Activated CD4-positive, CD25-positive, alpha-beta regulatory T cell (primary cell): ENCODE measurements around the gene FADS3.

Source experiments
- DNase-seq, 4 experiments: peaks; one replicate each; lab custom pipeline; 2025; lab: John Stamatoyannopoulos, UW

FADS3 gene

DNA sequence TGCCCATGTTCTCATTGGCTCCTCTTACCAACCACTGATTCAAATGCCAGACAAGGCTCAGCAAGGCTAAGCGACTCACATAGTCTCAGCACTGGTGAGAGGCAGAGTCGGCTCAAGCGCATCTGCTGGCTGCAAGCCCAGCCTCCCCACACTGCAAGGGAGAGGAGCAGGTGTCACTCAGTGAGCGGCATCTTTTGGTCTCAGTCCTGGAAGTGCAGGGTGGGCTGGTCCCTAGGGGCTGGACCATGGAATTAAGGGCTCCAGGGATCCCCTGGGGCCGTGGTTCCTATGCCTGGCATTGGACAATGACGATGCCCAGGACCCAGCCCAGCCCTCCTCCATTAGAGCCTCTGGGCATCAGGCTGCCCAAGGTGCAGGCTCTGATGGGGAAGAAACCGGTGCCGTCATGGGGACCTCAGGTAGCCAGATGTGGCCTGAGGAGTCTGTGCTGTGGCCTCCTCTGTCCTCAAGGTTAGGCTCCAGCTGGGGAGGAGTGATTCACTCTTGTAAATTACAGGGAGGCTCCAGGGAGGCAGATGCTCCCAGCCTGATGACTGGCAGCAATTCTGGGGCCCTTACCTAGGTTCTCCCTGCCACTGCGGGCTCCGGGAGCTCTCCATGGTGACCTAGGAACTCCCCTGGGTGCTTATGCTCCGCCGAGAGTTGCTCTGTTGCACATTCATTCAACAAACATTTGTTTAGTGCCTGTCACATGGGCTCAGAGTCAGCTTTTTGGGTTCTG is 35.2 kb downstream of the FADS3 start:
- no peak for DNase-seq

GRCh38 chr11:61854966-61855714 is 36.2 kb downstream of the FADS3 start:
- DNase-seq = no peak

DNA sequence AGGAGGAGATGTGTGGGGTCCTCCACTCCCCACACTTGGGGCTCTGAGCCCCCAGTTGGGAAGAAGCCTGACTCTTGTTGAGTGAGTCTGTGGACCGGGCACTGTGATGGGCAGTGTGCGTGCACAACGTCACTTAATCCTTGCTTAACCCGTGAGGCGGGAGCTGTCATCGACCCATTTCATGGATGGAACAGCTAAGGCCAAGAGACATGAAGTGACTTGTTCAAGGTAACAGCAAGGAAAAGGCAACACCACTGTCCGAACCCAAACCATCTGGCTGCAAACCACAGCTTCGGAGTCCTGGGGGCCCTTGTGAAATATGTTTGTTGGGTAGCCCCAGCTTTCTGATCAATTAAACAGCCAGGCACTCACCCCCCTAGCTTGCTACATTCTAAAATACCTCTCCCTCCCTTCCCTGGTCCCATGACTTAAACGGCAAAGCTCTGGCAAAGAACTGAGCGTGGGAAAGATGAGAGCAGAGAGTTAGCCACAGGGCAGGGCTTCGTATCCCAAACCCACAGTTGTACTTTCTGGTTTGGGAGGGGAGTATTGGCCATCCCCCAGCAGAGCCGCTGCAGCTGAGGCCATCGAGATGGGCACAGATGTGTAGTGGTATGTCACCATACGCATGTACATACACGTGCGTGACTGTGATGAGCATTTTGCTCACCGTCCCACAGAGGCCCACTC is 37.0 kb downstream of the FADS3 start:
- DNase-seq = no peak

GRCh38 chr11:61853698-61854169 is 37.6 kb downstream of the FADS3 start:
- DNase-seq = no peak

GRCh38 chr11:61851900-61852295 is 39.4 kb downstream of the FADS3 start:
- DNase-seq = no peak

DNA sequence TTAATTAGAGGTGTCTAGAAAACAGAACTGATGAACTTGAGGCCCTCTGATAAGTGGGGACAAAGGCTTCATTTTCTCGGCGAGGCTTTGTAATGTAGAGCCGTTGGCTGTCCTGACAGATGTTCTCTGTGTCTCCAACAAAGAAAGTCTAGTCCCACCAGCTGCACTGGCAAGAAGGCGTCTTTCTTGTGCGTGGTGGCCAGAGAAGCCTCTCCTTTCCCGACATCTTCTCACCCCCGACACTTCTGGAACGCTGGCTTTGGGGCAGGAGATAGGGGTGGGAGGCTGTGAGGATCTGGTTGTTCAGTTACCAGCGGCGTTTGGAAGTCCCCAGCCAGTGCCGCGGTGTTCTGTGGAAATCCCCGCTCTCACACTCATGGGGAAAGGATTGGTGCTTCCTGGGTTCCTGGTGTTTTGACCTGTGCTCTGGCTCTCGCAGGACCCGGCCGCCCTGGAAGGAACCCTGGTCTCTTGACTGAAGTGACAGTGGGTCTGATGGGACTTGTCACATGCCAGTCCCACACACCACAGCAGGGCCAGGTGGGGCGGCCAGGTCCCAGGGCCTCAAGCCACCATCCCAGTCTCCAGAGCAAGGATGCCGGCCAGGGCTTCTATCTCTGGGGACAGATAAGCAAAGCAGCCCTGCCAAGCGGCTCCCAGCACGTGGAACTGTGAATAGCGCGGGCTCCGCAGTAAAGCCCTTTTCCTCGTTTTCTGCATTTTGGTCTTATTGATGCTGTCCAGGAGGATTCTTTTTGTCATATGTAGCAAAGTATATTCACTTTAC is 40.0 kb downstream of the FADS3 start:
- no peak for DNase-seq

DNA sequence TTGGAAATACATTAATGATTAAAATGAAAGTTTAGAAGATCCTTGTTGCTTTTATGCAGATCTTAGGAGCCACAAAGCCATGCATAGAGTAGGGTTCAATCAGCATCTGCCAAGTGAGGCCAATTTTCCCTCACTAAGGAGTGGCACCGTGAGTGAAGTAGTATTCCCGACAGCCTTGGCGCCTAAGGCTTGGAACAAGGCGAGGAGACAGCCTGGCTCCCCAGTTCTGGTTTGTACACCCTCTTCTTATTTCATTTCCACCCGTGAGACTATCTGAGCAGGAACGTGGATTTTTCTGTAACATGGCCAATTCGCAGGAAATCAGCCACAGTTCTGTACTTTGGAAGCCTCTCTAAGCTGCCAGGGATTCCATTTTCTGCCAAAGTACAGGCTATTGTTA is 40.7 kb downstream of the FADS3 start:
- DNase-seq = no peak

- DNase-seq = no peak
Observed at GRCh38 chr11:61848631-61849030, 42.7 kb downstream of the FADS3 start.

DNA sequence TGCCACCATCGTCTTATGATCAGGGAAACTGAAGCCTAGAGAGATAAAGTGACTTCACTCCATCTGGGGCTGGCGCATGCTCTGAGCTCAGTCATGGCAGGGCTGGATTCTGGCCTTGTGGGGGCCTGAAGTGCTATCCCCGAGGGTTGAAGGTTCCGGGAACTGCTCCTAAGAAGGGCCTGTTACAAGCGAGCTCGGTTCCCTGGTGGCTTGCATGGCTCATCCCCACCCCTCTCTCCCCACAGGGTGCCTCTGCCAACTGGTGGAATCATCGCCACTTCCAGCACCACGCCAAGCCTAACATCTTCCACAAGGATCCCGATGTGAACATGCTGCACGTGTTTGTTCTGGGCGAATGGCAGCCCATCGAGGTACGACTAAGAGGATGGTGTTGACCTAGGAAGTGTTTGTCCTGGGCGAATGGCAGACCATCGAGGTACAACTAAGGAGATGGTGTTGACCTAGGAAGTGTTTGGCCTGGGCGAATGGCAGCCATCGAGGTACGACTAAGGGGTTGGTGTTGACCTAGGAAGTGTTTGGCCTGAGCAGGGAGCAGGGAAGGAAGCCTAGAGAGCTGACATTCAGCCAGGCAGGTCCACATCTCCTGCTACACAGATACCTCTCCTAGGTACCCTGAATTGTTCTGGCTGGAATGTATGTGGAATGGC is 43.3 kb downstream of the FADS3 start:
- DNase-seq = no peak

DNA sequence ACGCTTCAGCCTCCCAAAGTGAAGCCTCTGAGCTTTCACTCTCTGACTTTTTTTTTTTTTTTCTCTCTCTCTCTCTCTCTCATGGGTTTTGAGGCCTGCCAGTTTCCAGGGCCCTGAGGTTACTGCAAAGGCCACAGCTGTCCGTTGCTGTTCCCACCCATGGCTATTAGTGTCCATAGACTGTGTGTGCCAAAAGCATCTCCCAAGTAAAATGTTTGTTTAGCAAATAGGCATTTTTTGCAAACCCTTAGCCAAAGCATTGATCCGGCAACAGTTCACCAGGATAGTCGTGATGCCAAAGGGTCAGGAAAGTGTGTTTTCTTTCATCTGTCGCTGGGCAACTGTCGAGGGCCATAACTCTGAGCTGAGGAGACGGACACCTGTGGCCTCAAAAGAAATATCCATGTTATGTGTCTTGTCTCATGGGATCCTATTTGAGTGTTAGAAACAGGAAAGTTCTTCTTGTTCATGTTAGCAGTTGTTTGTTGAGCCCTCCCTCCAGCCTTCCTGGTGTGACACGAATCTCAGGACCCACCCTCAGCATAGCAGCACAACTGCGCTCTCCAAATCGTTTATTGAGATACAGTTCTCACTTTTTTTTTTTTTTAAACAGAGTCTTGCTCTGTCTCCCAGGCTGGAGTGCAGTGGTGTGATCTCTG is 44.9 kb downstream of the FADS3 start:
- no peak for DNase-seq

DNA sequence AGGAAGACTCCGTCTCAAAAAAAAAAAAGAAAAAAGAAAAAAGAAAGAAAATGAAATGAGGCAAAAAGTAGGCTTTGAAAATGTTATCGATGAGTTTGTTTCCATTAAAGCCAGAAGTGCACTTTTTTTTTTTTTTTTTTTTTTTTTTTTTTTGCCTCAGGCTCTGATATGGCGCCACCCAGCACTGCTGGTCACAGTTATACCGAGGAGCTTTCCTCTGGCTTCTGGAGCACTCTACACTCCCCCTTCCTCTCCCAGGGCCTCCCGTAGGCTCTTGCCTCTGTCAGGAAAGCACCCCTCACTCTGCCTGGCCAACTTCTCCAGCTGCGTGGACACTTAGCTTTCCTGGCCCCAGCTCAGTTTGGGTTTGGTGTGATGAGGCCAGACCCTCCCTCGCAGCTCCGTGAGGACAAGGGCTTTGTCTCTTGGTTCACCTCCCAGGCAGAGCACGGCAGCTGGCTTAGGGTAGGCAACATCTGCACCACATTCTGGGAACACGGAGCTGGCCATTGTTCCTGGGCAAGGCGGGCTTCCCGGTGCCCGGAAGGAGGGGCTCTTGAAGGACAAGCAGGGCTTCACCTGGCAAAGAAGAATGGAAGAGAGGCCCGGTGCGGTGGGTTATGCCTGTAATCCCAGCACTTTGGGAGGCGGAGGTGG is 46.3 kb downstream of the FADS3 start:
- no peak for DNase-seq

- no peak for DNase-seq
Observed at GRCh38 chr11:61842528-61842820, 48.9 kb downstream of the FADS3 start.

DNA sequence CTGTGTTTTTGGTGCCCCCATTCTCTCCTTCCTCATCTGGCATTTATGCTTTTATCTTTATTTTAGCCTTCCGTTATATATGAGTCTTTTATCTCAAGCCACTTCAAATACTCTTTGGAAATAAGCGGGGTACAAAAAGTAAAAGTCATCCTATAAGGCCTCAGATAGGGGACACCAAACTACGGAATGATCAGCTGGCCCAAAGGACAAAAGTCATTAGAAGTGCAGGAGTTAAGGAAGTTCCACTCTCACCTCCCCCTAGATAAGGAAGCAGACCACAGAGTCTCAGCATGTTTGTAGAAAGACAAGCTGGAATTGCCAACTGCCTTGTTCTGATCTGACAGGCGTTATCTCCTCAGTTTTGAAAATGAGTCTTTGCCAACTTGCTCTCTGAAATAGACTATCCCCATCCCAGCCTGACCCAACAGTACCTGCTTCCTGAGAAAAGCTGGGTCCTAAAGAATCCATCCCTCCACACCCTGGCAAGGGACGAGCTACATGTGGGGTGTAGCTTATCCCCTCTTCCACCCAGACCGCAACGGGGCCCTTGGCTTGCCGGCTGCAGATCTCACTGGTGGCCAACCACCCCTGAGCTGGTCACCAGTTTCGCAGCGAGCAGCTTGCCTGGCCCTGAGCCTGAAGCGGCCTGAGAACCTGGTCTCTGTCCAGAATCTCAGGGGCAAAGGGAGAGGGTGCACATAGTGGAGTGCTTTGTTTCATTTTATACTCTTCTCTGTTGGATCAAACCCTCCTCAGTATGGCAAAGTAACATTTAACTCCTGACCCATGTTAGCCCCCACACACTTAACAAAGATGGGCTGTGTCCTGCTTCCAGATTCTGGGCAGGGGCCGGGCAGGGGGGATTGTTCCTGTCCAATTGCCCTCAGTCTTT is 49.5 kb downstream of the FADS3 start:
- no peak for DNase-seq

GRCh38 chr11:61840371-61840770 is 51.0 kb downstream of the FADS3 start:
- no peak for DNase-seq

DNA sequence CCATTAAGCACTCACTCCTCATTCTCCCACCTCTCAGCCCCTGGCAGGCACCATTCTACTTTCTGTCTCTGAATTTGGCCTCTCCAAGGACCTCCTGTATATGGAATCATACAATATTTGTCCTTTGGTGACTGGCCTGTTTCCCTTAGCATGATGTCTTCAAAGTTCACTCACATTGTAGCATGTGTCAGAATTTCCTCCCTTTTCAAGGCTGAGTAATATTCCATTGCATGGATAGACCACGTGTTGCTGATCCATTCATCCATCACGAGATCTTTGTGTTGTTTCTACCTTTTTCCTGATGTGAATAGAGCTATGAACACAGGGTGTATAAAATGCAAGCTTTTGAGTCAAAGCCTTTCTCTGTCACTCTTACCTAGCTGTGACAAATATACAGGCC is 51.6 kb downstream of the FADS3 start:
- no peak for DNase-seq

DNA sequence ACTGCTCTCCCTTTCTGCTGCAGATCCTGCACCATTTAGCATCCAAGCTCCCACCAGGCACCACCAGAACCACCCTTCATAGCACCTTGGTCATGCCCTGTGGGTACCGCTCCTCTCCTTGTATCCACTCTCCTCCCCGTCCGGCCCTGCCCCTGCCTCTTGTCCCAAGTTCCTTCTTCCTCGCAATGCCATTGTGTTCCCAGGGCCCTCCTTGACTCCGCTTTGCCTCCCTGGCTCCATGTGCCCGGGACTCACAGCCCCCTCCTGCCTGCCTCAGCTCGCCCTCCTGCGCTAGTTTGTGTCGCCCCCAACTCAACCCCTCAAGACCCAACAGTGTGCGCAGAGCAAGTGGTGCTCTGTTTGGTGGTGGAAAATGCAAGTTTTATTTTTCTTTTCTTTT is 52.4 kb downstream of the FADS3 start:
- no peak for DNase-seq

DNA sequence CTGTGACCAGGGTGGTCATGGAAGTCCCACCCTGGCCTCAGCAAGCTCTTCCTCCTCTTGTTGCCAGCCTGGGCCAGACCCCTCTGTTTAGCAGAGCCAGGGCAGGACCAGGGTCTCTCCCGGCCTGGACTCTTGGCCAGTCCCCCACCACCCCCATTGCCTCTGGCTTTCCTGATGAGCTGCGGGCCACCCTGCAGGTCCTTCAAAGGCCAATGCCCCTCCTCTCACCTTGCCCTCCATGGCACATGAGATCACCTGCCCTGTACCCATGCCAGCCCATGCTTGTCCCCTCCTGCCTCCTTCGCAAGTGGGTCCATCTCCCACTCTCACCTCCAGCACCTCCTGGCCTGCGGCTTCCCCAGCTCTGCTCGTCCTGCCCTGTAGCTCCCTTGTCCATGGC is 52.8 kb downstream of the FADS3 start:
- no peak for DNase-seq

GRCh38 chr11:61837411-61838005 is 53.8 kb downstream of the FADS3 start:
- DNase-seq = no peak

DNA sequence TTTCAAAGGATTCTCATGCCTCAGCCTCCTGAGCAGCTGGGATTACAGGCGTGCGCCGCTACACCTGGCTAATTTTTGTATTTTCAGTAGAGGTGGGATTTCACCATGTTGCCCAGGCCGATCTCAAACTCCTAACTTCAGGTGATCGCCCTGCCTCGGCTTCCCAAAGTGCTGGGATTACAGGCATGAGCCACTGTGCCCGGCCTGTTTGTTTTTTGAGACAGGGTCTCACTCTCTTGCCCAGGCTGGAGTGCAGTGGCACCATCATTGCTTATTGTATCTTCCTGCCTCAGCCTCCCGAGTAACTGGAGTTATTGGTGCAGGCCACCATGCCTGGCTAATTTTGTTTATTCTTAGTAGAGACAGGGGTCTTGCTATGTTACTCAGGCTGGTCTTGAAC is 55.2 kb downstream of the FADS3 start:
- no peak for DNase-seq
